CD4-positive, alpha-beta T cell treated with Interleukin-21 for 1 hour (primary cell): Measurements from ENCODE around the gene RPS2.

ENCODE experiments used
- DNase-seq: peaks from one replicate; pipeline ENCODE4 v3.0.0-alpha.2; 2020

The RPS2 gene

GRCh38 chr16:1917665-1918350 lies 46.8 kb downstream of the RPS2 start:
- no peak for DNase-seq

DNA sequence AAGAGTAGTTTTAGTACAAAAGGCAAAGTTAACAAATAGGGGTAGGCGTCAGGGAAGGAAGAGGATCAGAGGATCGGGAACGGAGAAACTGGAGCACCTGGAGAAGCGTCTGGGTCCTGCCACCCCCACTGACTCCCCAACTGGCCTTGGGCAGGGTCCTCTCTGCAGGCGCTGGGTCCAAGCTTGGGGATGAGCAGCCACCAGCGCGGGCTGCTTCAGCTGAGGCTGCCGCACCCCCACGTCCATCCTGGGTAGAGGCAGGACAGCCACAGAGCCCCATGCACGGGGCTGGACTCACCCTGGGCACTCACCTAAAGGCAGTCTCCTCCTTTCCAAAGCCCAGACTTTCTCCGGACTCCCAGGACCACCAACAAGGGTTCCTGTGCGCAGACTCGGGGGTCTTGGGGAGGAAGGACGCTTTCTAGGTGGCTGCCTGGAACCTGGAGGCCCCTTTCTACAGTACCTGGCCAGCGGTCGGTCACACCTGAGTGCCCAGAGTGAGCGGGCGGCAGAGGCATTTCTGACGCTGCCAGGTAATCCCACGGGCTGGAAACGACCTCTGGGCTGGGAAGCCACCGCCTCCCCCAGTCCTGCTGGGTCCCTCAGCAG lies 47.5 kb downstream of the RPS2 start:
- DNase-seq = no peak

DNA sequence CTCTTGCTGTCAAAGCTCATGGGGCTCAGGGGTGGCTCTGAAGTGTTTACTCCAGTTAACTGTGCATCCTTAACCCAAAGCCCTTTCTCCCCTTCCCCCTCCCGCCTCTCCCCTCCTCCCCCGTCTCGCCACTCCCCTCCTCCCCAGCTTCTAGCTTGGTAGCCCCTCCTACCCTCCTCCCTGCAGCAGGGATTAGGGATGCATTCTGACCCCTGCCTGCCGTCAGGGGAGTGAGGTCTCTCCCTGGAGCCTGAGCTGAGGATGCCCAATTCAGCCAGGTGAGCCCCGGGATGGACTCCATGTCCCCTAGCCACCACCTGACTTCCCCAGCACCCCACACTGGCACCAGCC lies 48.0 kb downstream of the RPS2 start:
- DNase-seq = no peak

DNA sequence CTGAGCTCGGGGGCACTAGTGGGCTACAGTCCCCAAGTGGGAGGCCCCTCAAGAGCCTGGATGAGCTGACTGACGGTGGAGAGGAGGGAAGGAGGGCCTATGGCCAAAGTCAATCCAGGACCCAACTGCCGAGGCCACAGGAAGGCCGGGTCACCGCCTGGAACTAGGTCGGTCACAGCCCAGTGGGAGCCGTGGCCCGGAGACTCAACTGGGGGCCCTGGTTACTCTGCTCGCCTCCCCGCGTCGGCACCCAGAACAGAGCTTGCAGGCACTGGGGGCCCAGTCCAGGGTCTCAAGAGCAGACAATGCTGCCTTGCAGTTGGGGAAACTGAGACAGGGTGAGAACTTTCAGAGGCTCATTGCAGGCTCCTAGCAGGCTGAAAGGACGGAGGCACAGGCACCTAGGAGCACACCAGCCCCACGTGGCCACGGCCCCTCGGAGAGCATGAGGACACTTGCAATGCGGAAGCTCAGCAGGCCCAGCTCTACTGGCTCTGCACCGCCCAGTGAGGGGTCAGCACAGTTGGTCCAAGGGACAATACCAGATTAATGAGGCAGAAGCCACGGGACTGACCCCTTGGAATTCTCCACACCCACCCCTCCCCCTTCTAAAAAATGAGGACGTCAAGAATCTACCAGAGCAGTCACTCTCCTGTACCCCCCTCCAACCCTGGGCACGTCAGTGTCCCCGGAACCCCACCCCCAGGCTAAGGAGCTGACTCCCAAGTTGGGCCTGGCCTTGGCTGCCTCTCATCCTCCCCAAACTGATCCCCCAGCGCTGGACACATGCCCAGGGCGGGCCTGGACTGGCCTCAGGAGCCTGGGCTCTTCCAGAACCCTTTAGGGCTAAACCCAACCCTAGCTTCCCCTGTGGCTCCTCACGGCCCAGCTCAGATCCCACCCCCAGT lies 48.6 kb downstream of the RPS2 start:
- DNase-seq = no peak

- no peak for DNase-seq
Measured at GRCh38 chr16:1914988-1915387, 49.6 kb downstream of the RPS2 start.

GRCh38 chr16:1914084-1914608 lies 50.5 kb downstream of the RPS2 start:
- no peak for DNase-seq

DNA sequence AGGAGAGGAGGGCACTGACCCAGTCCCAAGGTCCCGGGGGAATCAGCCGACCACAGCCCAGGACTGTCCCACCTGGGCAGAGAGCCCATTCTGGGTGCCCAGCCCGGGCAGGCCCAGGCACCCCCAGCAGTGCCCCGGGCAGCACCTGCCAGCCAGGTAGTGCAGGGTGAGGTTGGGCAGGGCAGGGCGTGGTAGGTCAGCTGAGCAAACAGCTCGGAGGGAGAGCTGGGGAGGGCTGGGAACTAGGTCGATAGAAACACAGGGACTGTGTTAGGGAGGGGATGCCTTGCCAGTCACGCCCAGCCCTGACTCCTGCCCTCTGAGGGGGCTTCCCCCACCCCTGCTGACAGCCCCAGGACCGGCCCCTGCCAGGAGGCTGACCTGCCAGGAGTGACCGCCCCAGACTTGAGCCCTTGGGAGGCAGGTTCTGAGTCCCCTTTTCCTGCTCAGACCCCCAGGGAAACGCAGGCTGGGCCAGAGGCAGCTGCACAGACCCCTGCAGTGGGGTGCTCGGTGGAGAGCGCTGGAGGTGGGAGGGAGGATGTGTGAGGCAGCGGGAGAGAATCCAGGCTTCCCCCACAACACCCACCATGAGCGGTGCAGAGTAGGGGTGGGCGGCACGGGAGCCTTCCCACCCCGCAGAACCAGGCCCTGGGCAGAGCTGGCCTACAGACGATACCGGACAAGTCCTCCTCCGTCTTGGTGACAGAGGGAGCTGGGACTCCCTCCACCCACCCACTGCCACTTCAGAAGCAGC lies 51.1 kb downstream of the RPS2 start:
- no peak for DNase-seq

- DNase-seq = no peak
Measured at GRCh38 chr16:1912215-1912543, 52.4 kb downstream of the RPS2 start.
